SK-N-SH (cell line): ENCODE data around the gene CPEB4.

Experiments used
- ELF1 ChIP-seq: IDR thresholded peaks from 2 replicates; pipeline ENCODE4 v1.4.0; 2012
- FOXM1 ChIP-seq: IDR thresholded peaks from 2 replicates; pipeline ENCODE4 v1.4.0; 2012; ENCODE audit warnings: low read depth, mild to moderate bottlenecking
- NRF1 ChIP-seq: IDR thresholded peaks from 2 replicates; pipeline ENCODE4 v1.6.1; 2012; ENCODE audit warnings: low read depth, mild to moderate bottlenecking, low read length
- RAD21 ChIP-seq: IDR thresholded peaks from 2 replicates; pipeline ENCODE4 v1.6.1; 2012; ENCODE audit warnings: mild to moderate bottlenecking, low read length
- RFX5 ChIP-seq: IDR thresholded peaks from 2 replicates; pipeline ENCODE4 v1.6.1; 2012; ENCODE audit warnings: mild to moderate bottlenecking, improper control_type of control experiment, low read length
- RXRA ChIP-seq: IDR thresholded peaks from 2 replicates; pipeline ENCODE4 v1.4.0; 2012; ENCODE audit warnings: low read depth, mild to moderate bottlenecking, borderline replicate concordance
- SMC3 ChIP-seq: IDR thresholded peaks from 2 replicates; pipeline ENCODE4 v1.6.1; 2012; ENCODE audit warnings: low read depth, low read length, improper control_type of control experiment
- YY1 ChIP-seq: IDR thresholded peaks from 2 replicates; pipeline ENCODE4 v1.4.0; 2012; ENCODE audit warnings: low read depth, mild to moderate bottlenecking
- TF ChIP-seq, protein P1 (sequence below): fragments of 200-600 bp; sonication (generic); IDR thresholded peaks from 2 replicates; pipeline ENCODE4 v1.6.1; 2017; ENCODE audit warnings: antibody characterized with exemption, mild to moderate bottlenecking, moderate library complexity
- TF ChIP-seq, protein P2 (sequence below): IDR thresholded peaks from 2 replicates; pipeline ENCODE4 v1.4.0; 2012; ENCODE audit warnings: low read depth, borderline replicate concordance
- TF ChIP-seq, protein P3 (sequence below): IDR thresholded peaks from 2 replicates; pipeline ENCODE4; 2012
- TF ChIP-seq, protein P4 (sequence below): IDR thresholded peaks from 2 replicates; pipeline ENCODE4 v1.4.0; 2012; ENCODE audit warnings: low read depth, borderline replicate concordance

DNA sequence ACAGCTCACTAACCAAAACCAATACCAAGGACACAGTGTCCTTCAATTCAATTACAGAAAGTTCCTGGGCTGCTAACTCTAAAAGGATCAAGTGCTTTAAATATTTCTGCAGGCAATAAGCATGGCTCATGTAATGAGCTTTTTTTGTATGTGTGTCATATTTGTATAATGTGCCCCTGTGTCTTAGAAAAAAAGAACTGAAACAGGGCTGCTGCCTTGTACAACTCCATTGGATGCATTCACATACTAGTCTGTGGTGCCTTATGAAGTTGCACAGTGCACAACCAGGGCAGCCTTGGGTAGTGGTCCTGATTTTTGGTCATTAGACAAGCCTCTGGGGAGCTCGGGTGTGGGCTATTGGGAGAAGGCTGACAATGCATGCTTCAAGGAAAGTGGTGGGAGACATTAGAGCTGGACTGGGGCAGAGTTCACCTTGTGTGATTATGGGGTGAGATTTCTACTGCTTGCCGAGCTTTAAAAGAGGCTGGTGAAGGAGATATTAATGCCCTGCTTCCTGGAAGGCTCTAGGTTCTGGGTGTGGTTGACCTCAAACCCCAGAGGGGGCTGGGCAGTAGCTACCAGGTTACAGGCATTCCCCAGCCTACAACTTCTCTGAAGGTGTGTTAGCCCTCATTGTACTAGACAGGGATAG is 3.6 kb upstream of the CPEB4 start:
- TF ChIP-seq FOXM1 (no peak), YY1 (no peak), RFX5 (no peak), RXRA (no peak), NRF1 (no peak), RAD21 (no peak), SMC3 (no peak), ELF1 (no peak)
- TF ChIP-seq, protein P1, sequence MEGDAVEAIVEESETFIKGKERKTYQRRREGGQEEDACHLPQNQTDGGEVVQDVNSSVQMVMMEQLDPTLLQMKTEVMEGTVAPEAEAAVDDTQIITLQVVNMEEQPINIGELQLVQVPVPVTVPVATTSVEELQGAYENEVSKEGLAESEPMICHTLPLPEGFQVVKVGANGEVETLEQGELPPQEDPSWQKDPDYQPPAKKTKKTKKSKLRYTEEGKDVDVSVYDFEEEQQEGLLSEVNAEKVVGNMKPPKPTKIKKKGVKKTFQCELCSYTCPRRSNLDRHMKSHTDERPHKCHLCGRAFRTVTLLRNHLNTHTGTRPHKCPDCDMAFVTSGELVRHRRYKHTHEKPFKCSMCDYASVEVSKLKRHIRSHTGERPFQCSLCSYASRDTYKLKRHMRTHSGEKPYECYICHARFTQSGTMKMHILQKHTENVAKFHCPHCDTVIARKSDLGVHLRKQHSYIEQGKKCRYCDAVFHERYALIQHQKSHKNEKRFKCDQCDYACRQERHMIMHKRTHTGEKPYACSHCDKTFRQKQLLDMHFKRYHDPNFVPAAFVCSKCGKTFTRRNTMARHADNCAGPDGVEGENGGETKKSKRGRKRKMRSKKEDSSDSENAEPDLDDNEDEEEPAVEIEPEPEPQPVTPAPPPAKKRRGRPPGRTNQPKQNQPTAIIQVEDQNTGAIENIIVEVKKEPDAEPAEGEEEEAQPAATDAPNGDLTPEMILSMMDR = no peak
- TF ChIP-seq, protein P2, sequence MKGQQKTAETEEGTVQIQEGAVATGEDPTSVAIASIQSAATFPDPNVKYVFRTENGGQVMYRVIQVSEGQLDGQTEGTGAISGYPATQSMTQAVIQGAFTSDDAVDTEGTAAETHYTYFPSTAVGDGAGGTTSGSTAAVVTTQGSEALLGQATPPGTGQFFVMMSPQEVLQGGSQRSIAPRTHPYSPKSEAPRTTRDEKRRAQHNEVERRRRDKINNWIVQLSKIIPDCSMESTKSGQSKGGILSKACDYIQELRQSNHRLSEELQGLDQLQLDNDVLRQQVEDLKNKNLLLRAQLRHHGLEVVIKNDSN = no peak
- TF ChIP-seq, protein P3, sequence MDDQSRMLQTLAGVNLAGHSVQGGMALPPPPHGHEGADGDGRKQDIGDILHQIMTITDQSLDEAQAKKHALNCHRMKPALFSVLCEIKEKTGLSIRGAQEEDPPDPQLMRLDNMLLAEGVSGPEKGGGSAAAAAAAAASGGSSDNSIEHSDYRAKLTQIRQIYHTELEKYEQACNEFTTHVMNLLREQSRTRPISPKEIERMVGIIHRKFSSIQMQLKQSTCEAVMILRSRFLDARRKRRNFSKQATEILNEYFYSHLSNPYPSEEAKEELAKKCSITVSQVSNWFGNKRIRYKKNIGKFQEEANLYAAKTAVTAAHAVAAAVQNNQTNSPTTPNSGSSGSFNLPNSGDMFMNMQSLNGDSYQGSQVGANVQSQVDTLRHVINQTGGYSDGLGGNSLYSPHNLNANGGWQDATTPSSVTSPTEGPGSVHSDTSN = no peak
- TF ChIP-seq, protein P4, sequence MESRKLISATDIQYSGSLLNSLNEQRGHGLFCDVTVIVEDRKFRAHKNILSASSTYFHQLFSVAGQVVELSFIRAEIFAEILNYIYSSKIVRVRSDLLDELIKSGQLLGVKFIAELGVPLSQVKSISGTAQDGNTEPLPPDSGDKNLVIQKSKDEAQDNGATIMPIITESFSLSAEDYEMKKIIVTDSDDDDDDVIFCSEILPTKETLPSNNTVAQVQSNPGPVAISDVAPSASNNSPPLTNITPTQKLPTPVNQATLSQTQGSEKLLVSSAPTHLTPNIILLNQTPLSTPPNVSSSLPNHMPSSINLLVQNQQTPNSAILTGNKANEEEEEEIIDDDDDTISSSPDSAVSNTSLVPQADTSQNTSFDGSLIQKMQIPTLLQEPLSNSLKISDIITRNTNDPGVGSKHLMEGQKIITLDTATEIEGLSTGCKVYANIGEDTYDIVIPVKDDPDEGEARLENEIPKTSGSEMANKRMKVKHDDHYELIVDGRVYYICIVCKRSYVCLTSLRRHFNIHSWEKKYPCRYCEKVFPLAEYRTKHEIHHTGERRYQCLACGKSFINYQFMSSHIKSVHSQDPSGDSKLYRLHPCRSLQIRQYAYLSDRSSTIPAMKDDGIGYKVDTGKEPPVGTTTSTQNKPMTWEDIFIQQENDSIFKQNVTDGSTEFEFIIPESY = no peak
